GM19438 (cell line): ENCODE data around the gene VAT1.
A peak's percentile ranks its signal among the peaks of the same experiment; 100 is the strongest.
"Not testable (repeated sequence)": the region's sequence is repeated elsewhere in the genome, so short reads cannot be mapped to it uniquely, and the experiment has no call there.

Source experiments
- ATAC-seq: cut with Tn5 transposase; IDR thresholded peaks from one replicate; pipeline ENCODE4 v1.9.1; 2021; ENCODE audit warnings: low read depth; ENCODE audit not compliant: unreplicated experiment

The VAT1 gene

DNA sequence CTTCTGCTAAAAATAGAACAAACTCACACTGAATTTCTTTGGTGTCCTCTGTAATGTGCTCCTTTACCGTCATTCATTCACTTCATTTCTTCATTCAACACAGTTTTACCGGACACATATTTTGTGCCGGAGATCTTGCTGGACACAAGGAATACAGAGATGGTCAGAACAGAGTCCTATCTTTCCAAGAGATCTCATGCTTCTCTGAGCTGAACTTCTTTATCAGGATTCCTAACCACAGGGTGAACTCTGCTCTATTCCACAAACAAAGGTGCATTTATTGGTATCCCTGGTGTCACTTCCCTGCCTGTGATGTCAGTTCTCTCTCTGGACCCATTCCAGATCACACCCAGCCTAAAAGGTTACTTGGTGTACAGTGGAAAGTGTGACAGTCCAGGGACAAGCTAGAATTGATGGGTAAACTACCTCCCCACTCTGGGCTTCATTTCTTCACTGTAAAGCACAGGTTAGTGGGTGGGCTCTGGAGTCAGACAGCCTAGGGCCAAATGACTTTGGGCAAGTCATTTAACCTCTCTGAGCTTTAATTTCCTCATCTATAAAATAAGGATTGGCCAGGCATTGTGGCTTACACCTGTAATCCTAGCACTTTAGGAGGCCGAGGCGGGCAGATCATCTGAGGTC is 11.4 kb downstream of the VAT1 start:
- no peak for ATAC-seq

DNA sequence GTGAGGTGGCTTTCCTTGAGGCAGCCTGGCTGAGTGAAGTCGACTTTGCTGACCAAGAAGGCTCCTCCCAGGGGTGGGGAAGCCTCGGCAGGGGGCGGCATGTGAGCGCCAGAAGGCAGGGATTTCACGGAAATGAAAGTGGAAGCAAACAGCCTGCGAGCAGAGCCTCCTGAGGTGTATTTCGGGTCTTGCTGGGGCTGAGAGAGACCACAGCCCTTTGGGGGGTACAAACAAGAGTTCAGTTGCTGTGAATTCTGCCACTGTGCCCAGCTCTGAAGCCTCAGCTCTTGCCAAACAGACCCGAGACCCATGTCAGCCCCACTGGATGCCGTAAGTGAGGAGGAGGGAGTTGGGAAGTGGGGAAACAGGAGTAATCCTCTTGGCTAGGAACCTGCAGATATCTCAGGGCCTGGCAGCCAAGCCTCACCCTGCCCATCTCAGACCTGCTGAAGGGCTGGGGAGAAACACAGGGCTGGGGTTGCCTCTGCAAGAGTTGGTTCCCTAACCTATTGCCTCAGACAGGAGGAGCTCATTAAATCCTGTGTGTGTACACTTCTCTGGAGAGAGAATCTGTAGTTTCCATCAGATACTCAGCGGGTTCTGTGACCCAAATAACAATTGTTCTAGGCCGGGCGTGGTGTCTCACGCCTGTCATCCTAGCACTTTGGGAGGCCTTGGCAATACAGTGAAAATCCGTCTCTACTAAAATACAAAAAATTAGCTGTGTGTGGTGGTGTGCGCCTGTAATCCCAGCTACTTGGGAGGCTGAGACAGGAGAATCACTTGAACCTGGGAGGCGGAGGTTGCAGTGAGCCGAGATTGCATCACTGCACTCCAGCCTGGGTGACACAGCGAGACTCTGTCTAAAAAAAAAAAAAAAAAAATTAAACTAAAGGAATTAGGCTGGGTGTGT is 15.3 kb downstream of the VAT1 start, which contains the start of gene IFI35:
TSS of gene IFI35 (plus strand) at position 146 of the 913 bp plus-strand sequence. CDS start at position 310, 164 bp downstream.
- ATAC-seq: peak; percentile 65

DNA sequence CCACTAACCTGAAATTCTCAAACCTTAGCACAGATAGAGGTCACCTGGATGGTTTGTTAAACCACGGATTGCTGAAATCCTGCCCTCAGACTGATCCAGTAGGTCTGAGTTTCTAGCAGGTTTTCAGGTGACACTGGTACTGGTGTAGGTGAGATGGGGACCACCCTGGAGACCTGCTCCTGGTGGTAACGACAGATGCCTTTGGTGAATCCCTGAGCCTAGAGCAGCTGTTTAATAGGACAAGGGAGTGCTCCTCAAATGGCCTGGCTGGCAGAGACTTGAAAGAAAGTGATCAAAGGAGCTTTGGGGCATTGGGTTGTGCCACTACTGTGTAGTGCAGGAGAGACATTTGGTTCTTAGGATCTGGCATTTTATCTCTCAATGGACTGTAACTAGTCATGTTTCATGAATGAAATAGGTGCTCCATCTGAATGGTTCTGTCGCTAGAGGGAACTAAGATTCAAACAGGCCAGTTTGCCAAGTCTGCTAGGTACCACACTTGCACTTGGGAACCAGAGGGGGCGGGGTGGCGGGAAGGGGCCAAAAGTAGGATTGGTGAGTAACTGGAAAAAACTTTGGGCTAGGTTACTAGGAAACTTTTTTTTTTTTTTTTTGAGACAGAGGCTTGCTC is 18.5 kb downstream of the VAT1 start:
- no peak for ATAC-seq

DNA sequence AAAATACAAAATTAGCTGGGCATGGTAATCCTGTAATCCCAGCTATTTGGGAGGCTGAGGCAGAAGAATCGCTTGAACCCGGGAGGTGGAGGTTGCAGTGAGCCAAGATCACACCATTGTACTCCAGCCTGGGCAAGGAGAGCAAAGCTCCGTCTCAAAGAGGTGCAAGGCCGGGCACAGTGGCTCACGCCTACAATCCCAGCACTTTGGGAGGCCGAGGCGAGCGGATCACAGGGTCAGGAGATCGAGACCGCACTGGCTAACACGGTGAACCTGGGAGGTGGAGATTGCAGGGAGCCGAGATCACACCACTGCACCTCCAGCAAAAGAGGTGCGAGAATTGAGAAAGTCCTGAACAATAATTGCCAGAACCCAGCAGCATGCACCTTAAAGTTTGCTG is 21.3 kb downstream of the VAT1 start:
- ATAC-seq: not testable (repeated sequence)

DNA sequence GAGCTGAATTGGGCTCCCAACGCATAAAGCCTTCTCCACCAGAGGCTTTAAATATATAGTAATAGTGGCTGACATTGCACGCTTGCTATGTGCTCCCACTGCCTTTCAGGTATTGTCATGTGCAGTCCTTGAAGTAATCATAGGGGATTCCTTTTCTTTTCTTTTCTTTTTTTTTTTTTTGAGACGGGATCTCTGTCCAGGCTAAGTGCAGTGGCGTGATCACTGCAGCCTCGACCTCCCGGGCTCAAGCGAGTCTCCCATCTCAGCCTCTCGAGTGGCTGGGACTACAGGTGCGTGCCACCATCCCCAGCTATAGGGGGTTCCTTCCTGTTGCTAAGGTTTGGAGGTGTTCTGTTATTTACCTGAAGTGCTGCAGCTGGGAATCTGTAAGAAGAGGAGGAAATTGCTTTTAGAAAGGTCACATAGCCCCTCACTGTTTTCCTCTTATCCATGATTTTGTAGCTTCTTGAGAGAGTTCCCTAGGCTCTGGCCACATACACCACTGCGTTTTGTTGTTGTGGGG is 23.1 kb downstream of the VAT1 start:
- ATAC-seq: no peak

DNA sequence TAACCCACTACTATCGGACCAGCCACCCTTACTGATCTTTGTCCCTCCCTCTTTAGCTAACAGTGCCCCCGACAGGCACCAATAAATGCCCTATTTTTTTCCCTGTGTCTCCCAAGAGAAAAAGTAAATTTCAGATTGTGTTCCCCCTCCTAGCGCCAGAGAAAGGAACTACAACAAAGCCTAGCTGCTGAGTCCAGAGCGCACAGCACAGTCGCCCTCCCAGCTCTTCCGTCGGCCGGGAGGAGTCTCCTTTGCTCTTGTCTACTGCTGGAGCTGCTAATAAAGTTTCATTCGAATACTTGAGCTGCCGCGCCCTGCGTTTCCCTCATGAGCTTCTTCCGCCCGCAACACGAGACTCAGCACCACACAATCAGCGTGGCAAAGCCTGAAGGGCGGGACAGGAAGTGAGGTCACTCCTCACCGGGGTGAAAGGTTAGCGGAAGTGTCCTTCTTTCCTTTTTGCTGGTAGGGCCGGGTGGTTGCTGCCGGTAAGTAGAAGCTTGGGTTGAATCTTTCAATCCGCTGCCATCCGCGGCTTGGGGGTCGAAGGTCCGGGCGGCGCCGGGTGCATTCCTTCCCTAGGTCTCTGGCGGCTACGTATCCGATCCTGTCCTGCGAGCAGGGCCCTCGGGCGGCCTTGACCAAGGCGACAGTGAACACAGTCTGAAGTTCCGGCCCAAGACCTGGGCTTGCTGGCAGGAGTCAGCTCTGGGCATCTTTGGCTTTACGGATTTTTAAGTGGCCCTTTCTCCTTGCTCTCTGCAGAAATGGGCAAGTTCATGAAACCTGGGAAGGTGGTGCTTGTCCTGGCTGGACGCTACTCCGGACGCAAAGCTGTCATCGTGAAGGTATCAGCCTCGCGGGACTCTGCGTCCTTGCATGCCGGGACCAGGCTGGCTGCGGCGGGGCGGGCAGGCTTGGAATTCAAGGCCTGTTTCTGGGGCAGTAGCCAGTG is 23.9 kb downstream of the VAT1 start, which contains the start of gene RPL27:
TSS of gene RPL27 (plus strand) at position 436 of the 955 bp plus-strand sequence. CDS start at position 768, 332 bp downstream.
- peak; percentile 89 for ATAC-seq

DNA sequence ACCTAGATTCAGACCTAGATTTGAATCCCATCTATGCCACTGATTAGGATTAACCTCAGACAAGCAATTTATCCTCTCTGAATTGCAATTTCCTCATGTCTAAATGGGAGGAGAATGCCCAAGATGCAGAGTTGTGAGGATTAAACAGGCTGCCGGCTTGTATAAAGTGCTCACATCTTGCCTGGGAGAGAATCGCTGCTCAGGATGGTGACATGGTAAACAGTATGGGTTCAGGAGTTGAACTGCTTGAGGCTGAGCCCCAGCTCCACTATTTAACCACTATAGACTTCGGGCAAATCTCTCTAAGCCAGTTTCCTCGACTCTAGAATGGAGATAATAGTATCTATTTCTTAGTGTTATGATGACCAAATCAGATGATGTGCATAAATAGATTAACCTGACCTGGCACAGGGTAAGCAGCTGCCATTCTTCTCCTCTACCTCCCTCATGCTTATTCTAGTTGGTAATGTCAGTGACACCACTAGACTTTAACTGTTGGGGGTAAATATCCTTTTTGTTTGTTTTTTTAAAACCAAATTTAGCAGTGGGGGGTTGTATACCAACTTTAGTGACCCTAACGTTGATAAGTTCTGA is 24.7 kb downstream of the VAT1 start:
- ATAC-seq: no peak

DNA sequence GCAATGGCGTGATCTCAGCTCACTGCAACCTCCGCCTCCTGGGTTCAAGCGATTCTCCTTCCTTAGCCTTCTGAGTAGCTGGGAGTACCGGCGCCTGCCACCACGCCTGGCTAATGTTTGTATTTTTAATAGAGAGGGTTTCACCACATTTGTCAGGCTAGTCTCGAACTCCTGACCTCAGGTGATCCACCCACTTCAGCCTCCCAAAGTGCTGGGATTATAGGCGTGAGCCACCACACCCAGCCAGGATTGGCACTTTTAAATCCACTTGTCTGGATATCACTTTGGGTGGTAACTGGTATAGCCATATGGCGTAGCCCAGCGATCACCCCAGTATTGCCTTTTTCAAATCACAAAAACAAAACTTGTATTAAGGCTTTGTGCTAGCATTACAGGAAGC is 28.3 kb downstream of the VAT1 start:
- not testable (repeated sequence) for ATAC-seq

DNA sequence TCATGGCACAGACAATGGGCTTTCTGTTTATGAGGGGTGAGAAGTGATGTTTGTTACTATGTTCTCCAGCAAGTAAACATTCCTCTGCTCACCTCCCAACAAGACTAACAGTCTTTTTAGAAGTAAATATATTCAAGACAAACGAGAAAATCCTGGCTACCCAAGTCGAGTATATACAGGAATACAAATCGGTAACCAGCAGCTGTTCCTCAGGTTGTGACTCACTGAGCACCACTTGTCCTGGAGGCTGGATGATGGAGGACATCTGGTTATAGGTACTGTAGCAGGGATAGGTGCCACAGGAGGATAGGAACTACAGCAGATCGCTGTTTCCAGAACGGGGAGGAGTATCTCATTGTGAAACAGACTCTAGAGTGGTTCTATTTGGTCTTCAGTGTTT is 29.3 kb downstream of the VAT1 start:
- ATAC-seq: no peak

DNA sequence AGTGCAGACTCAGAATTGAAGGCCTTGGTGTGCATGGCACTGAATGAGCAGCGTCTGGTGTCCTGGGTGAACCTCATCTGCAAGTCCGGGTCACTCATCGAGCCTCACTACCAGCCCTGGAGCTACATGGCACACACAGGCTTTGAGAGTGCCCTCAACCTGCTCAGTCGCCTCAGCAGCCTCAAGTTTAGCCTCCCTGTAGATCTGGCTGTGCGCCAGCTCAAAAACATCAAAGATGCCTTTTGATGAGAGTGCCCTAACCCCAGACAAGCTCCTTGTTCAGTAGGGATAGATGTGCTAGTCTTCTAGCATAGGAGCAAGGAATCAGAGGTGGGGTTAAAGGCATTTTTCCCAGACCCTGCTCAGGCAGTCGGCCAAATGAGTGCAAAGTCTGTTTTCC is 30.7 kb downstream of the VAT1 start:
- ATAC-seq: no peak

DNA sequence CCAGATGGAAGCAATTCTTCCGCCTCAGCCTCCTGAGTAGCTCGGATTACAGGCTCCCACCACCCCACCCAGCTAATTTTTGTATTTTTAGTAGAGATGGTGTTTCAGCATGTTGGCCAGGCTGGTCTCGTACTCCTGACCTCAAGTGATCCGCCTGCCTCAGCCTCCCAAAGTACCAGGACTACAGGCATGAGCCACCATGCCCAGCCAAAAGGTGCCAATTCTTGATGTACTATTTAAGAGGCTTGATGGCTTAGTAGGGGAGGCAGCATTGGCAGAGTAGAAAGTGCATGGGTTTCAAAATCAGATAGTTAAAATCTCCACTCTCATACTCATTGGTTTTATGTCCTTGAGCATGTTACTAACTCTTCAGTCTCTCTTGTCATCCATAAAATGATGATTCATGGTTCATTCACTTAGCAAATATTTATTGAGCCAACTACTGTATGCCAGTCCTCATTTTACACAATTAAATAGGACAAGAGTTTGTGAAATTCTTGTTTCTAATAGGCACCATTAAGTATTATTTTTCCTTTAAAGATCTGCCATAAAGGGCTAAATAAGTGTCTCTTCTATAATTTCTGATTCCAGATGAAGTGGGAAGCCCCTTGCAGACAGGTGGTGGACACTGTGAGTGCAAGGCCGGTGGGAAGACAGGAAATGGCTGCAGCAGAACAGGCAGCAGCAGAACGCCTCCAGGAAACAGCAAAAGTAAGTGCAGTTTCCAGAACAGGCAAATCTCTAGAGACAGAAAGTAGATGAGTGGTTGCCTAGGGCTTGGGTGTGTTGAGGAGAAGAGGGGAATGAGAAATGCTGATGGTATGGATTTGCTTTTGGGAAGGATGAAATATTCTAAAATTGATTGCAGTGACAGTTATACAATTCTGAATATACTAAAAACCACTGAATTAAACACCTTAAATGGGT is 32.2 kb downstream of the VAT1 start:
- ATAC-seq: no peak

DNA sequence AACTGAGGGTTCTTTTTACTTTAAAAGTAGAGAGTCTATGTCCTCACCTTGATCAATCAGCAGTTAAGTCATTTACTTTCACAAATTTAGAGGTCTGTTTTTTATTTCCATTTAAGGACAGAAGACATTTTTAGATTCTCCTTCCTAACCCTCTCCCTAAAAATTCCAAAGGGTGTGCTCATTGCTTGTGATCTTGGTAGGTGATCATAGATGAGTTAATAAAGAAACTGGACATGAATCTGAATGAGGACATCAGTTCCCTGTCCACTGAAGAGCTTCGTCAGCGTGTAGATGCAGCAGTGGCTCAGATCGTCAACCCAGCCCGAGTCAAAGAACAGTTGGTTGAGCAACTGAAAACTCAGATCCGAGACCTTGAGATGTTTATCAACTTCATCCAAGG is 33.0 kb downstream of the VAT1 start:
- no peak for ATAC-seq

DNA sequence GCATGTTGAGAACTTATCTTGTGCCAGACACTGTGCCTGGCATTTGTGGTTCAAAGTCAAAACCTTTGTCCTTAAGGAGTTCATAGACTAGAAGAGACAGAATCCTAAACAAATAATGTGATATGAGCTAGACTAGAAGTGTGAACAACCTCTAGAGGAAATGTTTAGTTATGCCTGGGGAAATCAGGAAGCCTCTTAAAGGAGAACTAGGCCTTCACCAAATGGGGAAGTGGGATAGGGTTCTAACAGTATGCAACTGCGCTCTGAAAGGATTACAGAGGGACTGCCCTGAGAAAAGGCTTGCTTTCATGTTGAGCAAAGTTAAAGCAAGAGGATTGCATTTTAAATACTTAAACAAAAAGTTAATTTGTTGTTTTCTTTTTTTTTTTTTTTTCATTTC is 37.0 kb downstream of the VAT1 start:
- no peak for ATAC-seq

DNA sequence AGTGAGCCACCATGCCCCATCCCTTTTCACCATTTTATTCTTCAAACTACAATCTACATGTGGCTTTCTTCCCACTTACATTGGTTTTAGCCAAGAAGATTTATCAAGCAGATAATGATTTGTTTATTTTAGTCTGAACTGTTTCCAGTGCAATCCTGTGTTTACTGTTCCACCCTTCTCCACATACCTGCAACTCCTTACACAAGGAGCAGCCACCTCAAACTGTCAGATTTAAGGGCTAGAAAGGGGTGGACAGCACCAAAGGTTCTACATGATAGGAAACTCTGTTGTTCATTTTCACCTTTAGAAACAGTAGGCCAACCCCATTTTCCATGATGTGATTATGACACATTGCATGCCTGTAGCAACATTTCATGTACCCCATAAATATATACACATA is 39.9 kb downstream of the VAT1 start:
- no peak for ATAC-seq

DNA sequence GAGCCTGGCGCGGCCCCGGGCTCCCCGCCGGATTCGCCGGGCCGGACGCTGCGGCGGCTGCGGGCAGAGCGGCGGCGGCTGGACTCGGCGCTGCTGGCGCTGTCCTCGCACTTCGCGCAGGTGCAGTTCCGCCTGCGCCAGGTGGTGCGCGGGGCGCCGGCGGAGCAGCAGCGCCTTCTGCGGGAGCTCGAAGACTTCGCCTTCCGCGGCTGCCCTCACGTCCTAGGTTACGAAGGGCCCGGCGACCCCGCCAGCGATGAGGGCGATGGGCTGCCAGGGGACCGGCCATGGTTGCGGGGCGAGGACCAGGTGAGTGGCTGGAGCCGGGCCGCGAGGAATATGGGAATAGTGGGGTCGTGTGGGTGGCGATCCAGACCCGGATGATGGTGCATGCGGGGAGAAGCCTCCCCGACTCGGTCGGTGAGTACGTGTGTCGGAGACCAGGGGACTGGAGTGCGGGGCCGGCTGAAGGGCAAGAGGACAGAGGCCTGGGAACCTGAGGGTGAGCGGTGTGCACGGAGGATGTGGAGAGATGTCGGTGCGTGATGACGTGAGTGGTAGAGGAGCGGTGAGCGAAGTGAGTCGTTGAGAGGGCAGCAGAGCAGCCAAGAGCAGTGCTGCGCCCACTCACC is 41.3 kb downstream of the VAT1 start:
- peak; percentile 37 for ATAC-seq

DNA sequence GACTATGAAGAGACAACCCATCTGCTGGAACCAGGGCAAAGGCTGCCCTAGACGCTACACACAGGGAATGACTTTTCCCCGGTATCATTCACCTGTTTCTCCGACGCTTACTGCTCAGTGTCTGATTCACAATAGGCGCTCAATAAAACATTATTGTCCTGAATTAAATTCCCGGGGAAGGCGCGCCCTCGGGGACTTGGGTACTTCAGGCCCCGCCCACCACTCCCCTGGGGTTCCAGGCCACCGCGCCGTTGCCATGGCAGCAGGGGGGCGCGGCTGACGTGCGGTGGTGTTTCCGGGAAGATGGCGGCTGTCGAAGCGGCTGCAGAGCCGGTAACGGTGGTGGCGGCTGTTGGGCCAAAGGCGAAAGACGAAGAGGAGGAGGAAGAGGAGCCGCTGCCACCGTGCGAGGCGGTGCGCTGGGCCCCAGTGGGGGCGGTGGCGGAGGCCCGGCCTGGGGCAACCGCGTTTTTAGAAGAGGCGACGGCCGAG is 41.9 kb downstream of the VAT1 start, which contains the start of gene RUNDC1:
TSS of gene RUNDC1 (plus strand) at position 292 of the 492 bp plus-strand sequence. CDS start at position 304, 12 bp downstream.
- ATAC-seq: peak; percentile 56

DNA sequence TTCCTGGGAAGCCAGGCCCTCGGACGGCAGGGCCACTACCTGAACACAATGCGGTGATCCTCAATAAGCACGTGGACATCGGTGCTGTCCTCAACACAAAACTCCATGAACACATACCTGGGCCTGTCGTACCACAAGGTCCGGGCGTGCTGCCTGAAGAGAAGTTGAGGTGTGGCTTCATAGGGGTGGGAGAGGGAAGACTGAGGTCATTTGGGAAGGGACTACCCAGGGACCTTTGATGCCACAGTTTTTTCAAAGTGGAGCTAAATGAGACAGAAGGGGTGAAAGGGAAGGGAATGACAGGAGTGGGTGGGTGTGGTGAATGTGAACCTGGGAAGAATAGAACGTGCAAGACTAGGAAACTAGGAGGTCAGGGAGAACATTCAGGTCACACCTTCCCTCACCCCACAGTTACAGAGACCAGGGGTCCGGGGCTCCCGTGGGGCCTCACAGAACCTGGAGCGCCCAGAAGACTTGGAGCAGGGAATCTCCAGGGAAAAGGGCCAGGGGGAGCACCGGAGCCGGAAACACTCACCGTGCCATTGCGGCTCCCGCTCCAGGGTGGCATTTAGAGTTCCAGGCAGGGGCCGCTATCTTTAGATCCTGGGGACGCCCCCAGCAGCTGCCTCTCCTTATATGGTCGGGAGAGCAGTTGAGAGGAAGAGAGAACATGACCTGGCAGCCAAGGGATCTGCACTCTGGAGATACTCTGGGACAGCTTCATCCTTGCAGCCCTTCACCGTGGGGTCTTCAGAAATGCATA is 42.5 kb downstream of the VAT1 start, which contains the start of gene PTGES3L:
TSS of gene PTGES3L (minus strand) at position 570 of the 763 bp plus-strand sequence. CDS start at position 543, 27 bp downstream.
- no peak for ATAC-seq
